ENCODE data around the gene KRCC1. TPM values are rescaled to one million over a fixed set of nuclear protein-coding genes. Genes with fewer than 3 reads are reported as not detected.

Gene KRCC1
- polyA plus RNA-seq, 1 experiment: 16.8 TPM

DNA sequence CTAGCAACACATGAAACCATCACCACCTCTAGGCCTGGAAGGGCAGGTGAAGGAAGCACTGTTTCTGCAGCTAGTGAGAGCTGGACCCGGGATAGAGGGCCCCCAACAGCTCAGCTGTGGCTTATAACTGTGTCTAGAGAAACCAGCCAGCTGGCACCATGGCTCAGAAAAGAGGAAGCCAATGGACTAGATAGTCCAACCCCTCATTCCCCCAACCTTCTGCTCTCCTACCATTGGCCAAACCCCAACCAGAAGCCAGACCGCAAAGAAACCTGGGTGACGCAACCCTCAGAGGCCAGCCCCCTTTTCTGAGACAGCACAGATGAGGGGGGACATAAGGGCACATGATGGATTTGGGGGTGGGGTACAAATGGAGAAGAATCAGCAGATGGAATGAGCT lies 36.4 kb upstream of the KRCC1 start:
- H3K36me3 ChIP-seq (ENCODE audit: control insufficient read depth, insufficient read depth, low read length): no peaks in the 10 kb centered on the region
- TF ChIP-seq, protein P1, sequence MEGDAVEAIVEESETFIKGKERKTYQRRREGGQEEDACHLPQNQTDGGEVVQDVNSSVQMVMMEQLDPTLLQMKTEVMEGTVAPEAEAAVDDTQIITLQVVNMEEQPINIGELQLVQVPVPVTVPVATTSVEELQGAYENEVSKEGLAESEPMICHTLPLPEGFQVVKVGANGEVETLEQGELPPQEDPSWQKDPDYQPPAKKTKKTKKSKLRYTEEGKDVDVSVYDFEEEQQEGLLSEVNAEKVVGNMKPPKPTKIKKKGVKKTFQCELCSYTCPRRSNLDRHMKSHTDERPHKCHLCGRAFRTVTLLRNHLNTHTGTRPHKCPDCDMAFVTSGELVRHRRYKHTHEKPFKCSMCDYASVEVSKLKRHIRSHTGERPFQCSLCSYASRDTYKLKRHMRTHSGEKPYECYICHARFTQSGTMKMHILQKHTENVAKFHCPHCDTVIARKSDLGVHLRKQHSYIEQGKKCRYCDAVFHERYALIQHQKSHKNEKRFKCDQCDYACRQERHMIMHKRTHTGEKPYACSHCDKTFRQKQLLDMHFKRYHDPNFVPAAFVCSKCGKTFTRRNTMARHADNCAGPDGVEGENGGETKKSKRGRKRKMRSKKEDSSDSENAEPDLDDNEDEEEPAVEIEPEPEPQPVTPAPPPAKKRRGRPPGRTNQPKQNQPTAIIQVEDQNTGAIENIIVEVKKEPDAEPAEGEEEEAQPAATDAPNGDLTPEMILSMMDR (IDR thresholded peaks at IDR 0.05; ENCODE audit: insufficient read depth, low read depth, low read length): no peak
- CTCF ChIA-PET: interaction anchor here (1.3 to 1.4 kb wide), 3 partner anchors 9 to 68 kb away, joined by 3 to 4 read pairs (median 4); no protein-coding TSS in a partner anchor
- no peak overlapping the region for H3K4me3 ChIP-seq (ENCODE audit: low read depth, low read length)
- DNase-seq (ENCODE audit: low read depth): no peak
- POLR2A ChIA-PET: no interaction called here
- H3K27me3 ChIP-seq (ENCODE audit: control insufficient read depth, insufficient read depth, low read length): peaks cover 1% of the 10 kb centered on the region; the same call in 1 of the 2 replicates

DNA sequence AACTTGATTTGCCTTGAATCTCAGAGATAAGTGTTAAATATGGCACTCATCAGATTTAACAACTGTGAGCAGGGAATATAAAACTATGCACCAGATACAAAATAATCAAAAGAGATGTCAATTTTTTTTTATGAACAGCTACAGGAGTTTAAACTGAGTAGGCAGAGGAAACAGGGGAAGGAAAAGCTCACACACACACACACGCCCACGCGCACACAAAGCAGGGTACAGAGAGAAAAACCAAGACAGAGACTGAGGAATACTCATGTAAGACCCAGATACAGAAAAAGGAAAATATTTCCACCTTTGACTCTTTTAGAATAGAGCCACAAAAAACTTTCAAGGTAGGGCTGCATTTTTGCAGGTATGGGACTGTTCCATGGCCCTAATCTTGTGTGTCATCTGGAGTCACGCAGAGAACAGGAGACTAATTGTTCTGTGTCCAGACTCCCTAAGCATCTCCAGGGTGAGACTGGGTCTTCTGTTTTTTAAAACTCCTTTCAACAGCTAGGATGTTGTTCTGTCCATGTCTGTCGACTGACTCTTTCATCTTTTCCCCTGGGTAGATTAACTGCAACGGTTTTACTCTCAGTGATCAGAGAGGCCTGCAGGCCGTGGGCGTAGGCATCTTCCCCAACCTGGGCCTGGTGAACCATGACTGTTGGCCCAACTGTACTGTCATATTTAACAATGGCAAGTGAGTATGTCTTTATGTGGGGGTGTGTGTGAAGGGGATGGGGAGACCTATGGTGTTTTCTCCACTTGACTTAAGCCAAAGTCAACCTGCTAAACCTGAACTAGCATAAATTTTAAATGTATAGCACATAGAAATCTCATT lies 35.1 kb upstream of the KRCC1 start:
- TF ChIP-seq, protein P1 (IDR thresholded peaks at IDR 0.05; ENCODE audit: insufficient read depth, low read depth, low read length): no peak
- Histone ChIP-seq H3K36me3 (ENCODE audit: control insufficient read depth, insufficient read depth, low read length) (no peaks in the 10 kb centered on the region), H3K27me3 (ENCODE audit: control insufficient read depth, insufficient read depth, low read length) (peaks cover 4% of the 10 kb centered on the region; the same call in 1 of the 2 replicates), H3K4me3 (ENCODE audit: low read depth, low read length) (no peak overlapping the region)
- DNase-seq (ENCODE audit: low read depth): no peak
- POLR2A ChIA-PET: no interaction called here
- CTCF ChIA-PET: interaction anchor here (1.3 to 1.4 kb wide), 2 partner anchors 8 to 30 kb away, joined by 4 read pairs; no protein-coding TSS in a partner anchor

DNA sequence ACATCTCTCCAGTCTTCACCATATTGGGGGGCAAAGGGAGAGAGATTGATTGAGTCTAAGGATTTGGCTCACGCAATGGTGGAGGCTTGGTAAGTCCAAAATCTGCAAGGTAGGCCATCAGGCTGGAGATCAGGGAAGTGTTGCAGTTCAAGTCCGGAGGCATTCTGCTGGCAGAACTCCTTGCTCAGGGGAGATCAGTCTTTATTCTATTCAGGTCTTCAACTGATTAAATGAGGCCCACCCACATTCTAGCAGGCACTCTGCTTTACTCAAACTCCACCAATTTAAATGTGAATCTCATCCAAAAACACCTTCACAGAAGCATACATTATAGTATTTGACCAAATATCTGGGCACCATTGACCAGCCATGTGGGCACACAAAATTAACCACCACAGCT lies 33.4 kb upstream of the KRCC1 start:
- H3K4me3 ChIP-seq (ENCODE audit: low read depth, low read length): no peak overlapping the region
- H3K36me3 ChIP-seq (ENCODE audit: control insufficient read depth, insufficient read depth, low read length): no peaks in the 10 kb centered on the region
- CTCF ChIA-PET: no interaction called here
- no peak for DNase-seq (ENCODE audit: low read depth)
- TF ChIP-seq, protein P1 (IDR thresholded peaks at IDR 0.05; ENCODE audit: insufficient read depth, low read depth, low read length): no peak
- POLR2A ChIA-PET: no interaction called here
- H3K27me3 ChIP-seq (ENCODE audit: control insufficient read depth, insufficient read depth, low read length): peaks cover 2% of the 10 kb centered on the region; the same call in 1 of the 2 replicates

DNA sequence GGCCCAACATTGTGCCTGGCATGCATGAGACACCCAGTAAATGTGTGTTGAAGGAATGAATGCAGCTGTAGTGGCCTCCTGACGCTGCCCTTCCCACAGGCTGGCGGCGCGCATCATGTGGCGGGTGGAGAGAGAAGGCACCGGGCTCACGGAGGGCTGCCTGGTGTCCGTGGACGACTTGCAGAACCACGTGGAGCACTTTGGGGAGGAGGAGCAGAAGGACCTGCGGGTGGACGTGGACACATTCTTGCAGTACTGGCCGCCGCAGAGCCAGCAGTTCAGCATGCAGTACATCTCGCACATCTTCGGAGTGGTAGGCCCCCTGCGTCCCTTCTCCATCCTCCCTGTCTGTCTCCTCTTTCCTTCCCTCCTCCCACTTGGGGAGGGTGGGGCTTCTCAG lies 32.2 kb upstream of the KRCC1 start:
- ChIA-PET CTCF (no interaction called here), POLR2A (no interaction called here)
- Histone ChIP-seq H3K27me3 (ENCODE audit: control insufficient read depth, insufficient read depth, low read length) (peaks cover 5% of the 10 kb centered on the region; the same call in 1 of the 2 replicates), H3K4me3 (ENCODE audit: low read depth, low read length) (no peak overlapping the region), H3K36me3 (ENCODE audit: control insufficient read depth, insufficient read depth, low read length) (no peaks in the 10 kb centered on the region)
- no peak for DNase-seq (ENCODE audit: low read depth)
- TF ChIP-seq, protein P1 (IDR thresholded peaks at IDR 0.05; ENCODE audit: insufficient read depth, low read depth, low read length): no peak

DNA sequence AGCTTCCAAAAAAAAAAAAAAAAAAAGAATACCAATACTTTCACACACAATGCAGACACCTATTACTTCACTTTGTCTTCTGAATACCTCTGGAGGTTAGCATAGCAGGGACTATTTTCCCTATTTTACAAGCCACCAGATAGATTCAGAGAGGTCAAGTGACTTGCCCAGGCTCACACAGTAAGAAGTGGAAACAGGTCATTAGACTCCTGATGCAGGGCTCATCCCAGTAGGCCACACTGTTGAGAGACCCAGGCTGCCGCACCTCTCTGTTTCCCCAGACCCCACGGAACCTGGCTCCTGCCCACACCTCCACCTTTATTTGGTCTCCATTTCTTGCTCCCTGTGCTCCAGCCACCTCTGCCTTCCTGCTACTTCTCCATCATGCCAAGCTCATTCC lies 31.5 kb upstream of the KRCC1 start:
- DNase-seq (ENCODE audit: low read depth): no peak
- Histone ChIP-seq H3K36me3 (ENCODE audit: control insufficient read depth, insufficient read depth, low read length) (no peaks in the 10 kb centered on the region), H3K4me3 (ENCODE audit: low read depth, low read length) (no peak overlapping the region), H3K27me3 (ENCODE audit: control insufficient read depth, insufficient read depth, low read length) (peaks cover 6% of the 10 kb centered on the region; the same call in 1 of the 2 replicates)
- ChIA-PET POLR2A (no interaction called here), CTCF (no interaction called here)
- TF ChIP-seq, protein P1 (IDR thresholded peaks at IDR 0.05; ENCODE audit: insufficient read depth, low read depth, low read length): no peak
